ENCODE measurements around the gene RBBP5.
A peak's percentile ranks its signal among the peaks of the same experiment; 100 is the strongest.

- TF ChIP-seq CTCF (IDR thresholded peaks at IDR 0.05 in 8 of 11, conservative IDR thresholded peaks at IDR 0.05 in 3 of 11) (peak; percentile 66 to 89 (median 83)), POLR2A (IDR thresholded peaks at IDR 0.05) (no peak)
These were observed 19.7 kb upstream of the RBBP5 start for GRCh38 chr1:205141236-205142101.

Measured in spleen (tissue), 7 donors.